Activated T-helper 1 cell treated with anti-CD3 and anti-CD28 coated beads, Interleukin-12 subunit alpha, Interleukin-12 subunit beta, Interleukin-2, Interleukin-4 antibody, amounts not matched to agents 30 ng/mL and 10 ng/mL and 1 ng/mL, durations not matched to agents 14 hours and 24 hours and 36 hours (primary cell): ENCODE data around the gene TMEM89. TPM values are rescaled to one million over a fixed set of nuclear protein-coding genes. Genes with fewer than 3 reads are reported as not detected.

Source experiments
- DNase-seq: peaks from one replicate; pipeline ENCODE4 v3.0.0; 2021; ENCODE audit warnings: low spot score
- H3K27ac Mint-ChIP-seq: one replicate; pipeline ENCODE4 v1.8.0; 2021; ENCODE audit warnings: mild to moderate bottlenecking, mixed read lengths
- H3K27me3 Mint-ChIP-seq: one replicate; pipeline ENCODE4 v1.8.0; 2022; ENCODE audit warnings: mild to moderate bottlenecking, moderate library complexity, mixed read lengths; ENCODE audit not compliant: insufficient read depth
- H3K36me3 Mint-ChIP-seq: one replicate; pipeline ENCODE4 v1.8.0; 2021; ENCODE audit warnings: low read depth, mixed read lengths
- H3K4me1 Mint-ChIP-seq: one replicate; pipeline ENCODE4 v1.8.0; 2021; ENCODE audit warnings: low read depth, mixed read lengths
- H3K4me3 Mint-ChIP-seq: one replicate; pipeline ENCODE4 v1.8.0; 2021; ENCODE audit warnings: mild to moderate bottlenecking, moderate library complexity, mixed read lengths
- H3K9me3 Mint-ChIP-seq: one replicate; pipeline ENCODE4 v1.8.0; 2021; ENCODE audit warnings: mixed read lengths
- intact Hi-C: fragments of 100-400 bp; cut with micrococcal nuclease; formaldehyde crosslinking; loops from one replicate; pipeline ENCODE4 v1.15.1; 2024
- total RNA-seq: library from RNA; stranded (reverse); gene quantifications from 2 replicates; pipeline ENCODE4 v1.2.3, GENCODE V29; 2022

The TMEM89 gene
- total RNA-seq, 1 donor from 2014 or later, result not detected

DNA sequence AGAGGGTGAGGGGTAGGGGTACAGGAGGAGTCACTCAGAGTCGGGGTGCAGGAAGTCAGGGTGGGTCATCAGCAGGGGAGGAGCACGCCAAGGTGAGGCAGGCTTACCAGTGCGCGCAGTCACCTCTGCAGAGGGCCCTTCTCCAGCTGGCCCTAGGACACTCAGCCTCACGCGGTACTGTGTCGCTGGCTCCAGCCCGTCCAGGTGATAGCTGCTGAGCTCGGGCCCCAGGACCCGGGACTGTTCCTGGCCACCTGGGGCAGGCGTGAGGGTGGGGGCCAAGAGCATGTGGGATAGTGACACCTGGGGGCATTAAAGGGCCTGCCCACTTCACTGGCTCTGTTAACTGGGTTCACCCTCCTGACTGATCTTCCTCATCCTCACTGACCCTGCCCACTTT is 33.9 kb downstream of the TMEM89 start:
- H3K4me3 Mint-ChIP-seq, result no peak overlapping the region
- no peak for DNase-seq
- peaks cover 13% of the 10 kb centered on the region for H3K27me3 Mint-ChIP-seq
- H3K9me3 Mint-ChIP-seq, result no peaks in the 10 kb centered on the region
- intact Hi-C loops, result no loop called here
- H3K4me1 Mint-ChIP-seq, result no peaks in the 10 kb centered on the region
- no peak overlapping the region for H3K27ac Mint-ChIP-seq
- no peaks in the 10 kb centered on the region for H3K36me3 Mint-ChIP-seq

DNA sequence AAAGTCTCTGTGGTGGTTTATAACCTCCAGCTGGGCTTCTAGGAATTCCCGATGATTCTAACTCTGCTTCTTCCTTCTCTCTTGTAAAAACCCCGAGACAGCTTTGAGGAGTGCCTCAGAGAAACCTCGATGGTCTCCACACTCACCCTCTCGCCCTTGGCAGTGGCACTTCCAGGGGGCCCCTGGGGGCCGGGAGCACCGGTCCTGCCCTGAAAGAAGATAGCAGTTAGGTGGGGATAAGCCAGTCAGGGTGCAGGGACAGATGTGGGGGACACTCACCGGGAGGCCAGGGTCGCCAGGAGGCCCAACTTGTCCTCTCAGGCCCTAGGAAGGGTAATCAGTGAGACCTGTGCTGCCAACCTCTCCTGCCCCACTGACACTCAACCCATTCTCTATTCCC is 36.2 kb downstream of the TMEM89 start:
- no peaks in the 10 kb centered on the region for H3K9me3 Mint-ChIP-seq
- H3K36me3 Mint-ChIP-seq, result no peaks in the 10 kb centered on the region
- H3K27ac Mint-ChIP-seq, result no peak overlapping the region
- H3K27me3 Mint-ChIP-seq, result peaks cover 10% of the 10 kb centered on the region
- H3K4me1 Mint-ChIP-seq, result no peaks in the 10 kb centered on the region
- intact Hi-C loops, result no loop called here
- H3K4me3 Mint-ChIP-seq, result no peak overlapping the region
- DNase-seq, result no peak

DNA sequence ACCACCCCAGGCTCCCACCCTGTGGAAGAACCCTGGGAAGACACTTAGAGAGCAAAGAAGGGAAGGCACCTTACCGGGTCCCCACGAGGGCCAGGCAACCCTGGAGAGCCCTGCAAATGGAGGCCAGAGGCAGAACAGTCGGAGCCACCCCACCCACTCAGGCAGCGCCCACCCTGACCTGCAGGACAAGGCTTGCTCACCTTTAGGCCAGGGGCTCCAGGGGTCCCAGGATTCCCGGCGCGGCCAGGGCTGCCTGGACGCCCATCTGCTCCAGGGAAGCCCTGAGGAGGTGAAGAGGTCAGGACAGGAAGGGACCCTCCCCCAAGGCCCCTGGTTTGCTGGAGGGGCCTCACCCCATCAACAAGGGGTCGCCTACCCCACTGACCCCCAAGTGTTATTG is 36.7 kb downstream of the TMEM89 start:
- no peaks in the 10 kb centered on the region for H3K36me3 Mint-ChIP-seq
- H3K4me3 Mint-ChIP-seq, result no peak overlapping the region
- H3K4me1 Mint-ChIP-seq, result no peaks in the 10 kb centered on the region
- H3K27ac Mint-ChIP-seq, result no peak overlapping the region
- no peaks in the 10 kb centered on the region for H3K9me3 Mint-ChIP-seq
- H3K27me3 Mint-ChIP-seq, result peaks cover 9% of the 10 kb centered on the region
- intact Hi-C loops, result no loop called here
- DNase-seq, result no peak

DNA sequence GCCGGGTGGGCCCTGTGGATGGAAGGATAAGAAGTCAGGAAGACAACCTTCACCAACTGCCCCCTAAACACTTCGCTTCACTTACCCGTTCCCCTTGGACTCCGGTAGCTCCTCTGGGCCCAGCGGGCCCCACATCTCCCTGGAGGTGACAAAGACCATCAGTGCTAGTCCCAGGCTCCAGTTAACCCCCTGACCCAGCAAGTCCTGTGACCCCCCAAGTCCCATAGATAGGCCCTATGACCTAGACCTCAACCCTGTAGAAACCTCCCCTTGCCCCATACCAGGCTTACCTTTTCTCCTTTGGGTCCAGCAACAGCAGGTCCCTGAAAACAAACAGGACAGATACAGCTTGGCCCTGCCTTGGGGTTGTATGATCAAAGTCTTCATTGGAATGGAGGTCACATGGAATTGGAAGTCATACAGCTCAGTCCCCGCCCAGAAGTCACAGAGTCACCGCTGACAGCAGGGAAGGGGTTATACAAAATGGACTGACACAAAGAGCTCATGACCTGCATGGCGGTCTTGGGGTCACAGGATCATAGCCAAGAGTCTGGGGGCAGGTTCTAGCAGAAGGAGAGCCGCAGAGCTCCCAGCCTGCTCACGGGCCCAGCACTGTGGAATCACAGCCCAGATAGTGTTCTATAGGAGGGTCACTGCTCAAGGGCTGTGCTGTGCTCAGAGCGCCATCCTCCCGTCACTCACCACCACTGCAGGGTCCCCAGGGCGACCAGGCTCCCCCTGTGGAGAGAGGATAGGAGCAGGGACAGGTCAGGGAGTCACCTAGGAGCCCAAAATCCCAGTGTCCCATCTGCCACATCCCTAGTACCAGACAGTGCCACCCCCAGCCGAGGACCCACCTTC is 39.7 kb downstream of the TMEM89 start:
- no peaks in the 10 kb centered on the region for H3K36me3 Mint-ChIP-seq
- no peak for DNase-seq
- intact Hi-C loops, result no loop called here
- H3K27ac Mint-ChIP-seq, result no peak overlapping the region
- H3K4me1 Mint-ChIP-seq, result no peaks in the 10 kb centered on the region
- H3K27me3 Mint-ChIP-seq, result no peaks in the 10 kb centered on the region
- H3K9me3 Mint-ChIP-seq, result no peaks in the 10 kb centered on the region
- H3K4me3 Mint-ChIP-seq, result no peak overlapping the region

DNA sequence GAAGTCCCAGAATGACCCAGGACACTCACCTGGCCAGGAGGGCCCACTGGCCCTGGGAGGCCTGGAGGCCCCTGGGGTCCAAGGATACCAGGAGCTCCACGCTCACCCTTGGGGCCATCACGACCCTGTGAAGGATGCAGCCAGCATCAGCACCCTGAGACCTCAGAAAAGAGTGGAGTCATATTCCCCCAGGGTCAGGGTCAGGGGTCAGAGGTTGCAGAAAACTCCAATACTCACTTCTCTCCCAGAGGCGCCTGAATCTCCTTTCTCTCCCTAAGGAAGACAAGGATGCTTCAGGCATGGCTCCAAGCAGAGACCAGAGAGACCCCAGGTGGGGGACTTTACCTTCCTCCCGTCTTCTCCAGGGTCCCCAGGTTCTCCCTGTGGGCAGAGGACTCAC is 44.9 kb downstream of the TMEM89 start:
- Mint-ChIP-seq H3K36me3 (no peaks in the 10 kb centered on the region), H3K27me3 (no peaks in the 10 kb centered on the region), H3K9me3 (no peaks in the 10 kb centered on the region), H3K27ac (no peak overlapping the region), H3K4me1 (no peaks in the 10 kb centered on the region), H3K4me3 (no peak overlapping the region)
- no peak for DNase-seq
- intact Hi-C loops, result no loop called here

DNA sequence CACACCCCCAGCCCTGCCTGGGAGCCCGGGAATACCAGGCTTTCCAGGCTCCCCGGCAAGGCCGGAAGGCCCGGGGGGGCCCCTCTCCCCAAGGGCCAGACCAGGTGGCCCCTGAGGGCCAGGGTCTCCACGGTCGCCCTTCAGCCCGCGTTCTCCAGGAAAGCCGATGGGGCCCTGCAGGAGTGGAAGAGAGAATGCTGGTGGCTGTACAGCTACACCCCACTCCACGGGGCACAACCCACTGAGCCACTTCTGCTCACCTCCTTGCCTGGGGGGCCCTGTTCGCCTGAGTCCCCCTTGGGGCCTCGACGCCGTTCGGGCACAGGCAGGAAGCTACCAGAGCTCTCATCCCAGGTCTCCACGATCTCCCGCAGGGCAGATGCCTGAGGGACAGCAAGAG is 46.2 kb downstream of the TMEM89 start:
- H3K36me3 Mint-ChIP-seq, result no peaks in the 10 kb centered on the region
- no peak overlapping the region for H3K27ac Mint-ChIP-seq
- DNase-seq, result no peak
- H3K27me3 Mint-ChIP-seq, result no peaks in the 10 kb centered on the region
- H3K4me3 Mint-ChIP-seq, result no peak overlapping the region
- H3K4me1 Mint-ChIP-seq, result no peaks in the 10 kb centered on the region
- intact Hi-C loops, result no loop called here
- H3K9me3 Mint-ChIP-seq, result no peaks in the 10 kb centered on the region

DNA sequence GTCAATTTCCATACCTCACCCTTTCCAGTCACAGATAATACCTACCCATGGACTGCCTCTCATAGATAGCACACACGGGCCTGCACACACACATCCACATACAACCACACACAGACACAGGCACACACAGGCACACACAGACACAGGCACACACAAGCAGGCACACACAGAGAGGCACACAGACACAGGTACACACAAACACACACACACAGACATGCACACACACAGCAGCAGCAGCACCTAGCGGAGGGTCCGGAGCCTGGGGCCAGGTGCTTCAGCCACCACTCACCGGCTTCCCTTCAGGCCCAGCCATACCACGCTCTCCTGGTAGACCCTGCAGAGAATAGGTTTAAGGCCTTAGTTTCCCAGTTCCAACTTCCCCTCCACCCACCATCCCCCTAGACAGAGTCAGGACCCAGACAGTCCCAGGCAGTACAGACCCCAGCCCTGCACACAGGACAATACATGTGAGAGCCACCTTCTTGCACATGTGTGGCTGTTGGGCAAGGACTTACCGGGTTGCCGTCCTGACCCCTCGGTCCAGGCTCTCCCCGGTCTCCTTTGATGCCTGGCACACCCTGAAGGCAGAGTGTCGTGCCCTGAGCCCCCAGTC is 47.5 kb downstream of the TMEM89 start:
- H3K9me3 Mint-ChIP-seq, result no peaks in the 10 kb centered on the region
- no peaks in the 10 kb centered on the region for H3K36me3 Mint-ChIP-seq
- H3K4me1 Mint-ChIP-seq, result no peaks in the 10 kb centered on the region
- no peaks in the 10 kb centered on the region for H3K27me3 Mint-ChIP-seq
- DNase-seq, result no peak
- no peak overlapping the region for H3K4me3 Mint-ChIP-seq
- no peak overlapping the region for H3K27ac Mint-ChIP-seq
- intact Hi-C loops, result no loop called here

DNA sequence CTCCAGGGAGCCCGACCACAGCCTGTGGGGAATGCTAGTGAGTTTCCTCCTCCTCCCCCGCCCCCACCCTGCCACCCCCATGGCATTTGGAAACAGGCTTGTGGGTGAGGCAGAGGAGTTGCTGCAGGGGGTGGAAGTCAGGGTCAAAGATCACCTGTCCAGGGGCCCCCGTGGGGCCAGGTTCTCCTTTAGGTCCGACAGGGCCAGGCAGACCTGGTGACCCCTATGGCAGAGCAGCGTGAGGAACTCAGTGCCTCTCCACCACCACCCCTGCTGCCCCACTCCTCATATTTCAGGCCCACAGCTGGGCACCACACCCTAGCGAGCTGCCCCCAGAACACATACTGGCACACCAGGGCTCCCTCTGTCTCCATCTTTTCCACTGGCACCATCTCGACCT is 49.1 kb downstream of the TMEM89 start:
- intact Hi-C loops, result no loop called here

DNA sequence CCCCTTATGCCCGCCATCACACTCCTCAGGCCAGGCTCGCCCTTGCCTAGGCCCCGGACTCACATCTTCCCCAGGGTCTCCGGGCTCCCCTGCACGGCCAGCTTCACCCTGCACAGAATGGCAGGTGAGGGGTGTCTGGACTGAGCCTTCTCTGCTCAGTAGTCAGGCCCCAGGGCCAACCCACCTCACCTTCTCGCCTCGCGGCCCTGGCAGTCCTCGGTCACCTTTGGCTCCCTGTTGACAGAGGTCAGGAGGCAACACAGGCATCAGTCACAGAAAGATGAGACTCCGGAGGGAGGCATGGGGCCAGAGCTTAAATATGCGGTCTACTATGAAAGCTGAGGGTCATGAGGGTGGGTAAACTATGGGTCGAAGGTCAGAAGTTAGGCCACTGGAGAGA is 49.6 kb downstream of the TMEM89 start:
- no peak overlapping the region for H3K27ac Mint-ChIP-seq
- no peak for DNase-seq

More for the DNA sequence above, 49.1 kb downstream of the TMEM89 start:
- Mint-ChIP-seq H3K4me1 (no peaks in the 10 kb centered on the region), H3K27ac (no peak overlapping the region), H3K27me3 (no peaks in the 10 kb centered on the region), H3K9me3 (no peaks in the 10 kb centered on the region), H3K36me3 (no peaks in the 10 kb centered on the region), H3K4me3 (no peak overlapping the region)
- no peak for DNase-seq

More for the DNA sequence above, 49.6 kb downstream of the TMEM89 start:
- Mint-ChIP-seq H3K36me3 (no peaks in the 10 kb centered on the region), H3K4me1 (no peaks in the 10 kb centered on the region), H3K4me3 (no peak overlapping the region), H3K27me3 (no peaks in the 10 kb centered on the region), H3K9me3 (no peaks in the 10 kb centered on the region)
- intact Hi-C loops, result no loop called here

Other genes starting within 250 kb of the TMEM89 start
- gene FBXW12, start 249.6 kb downstream of the TMEM89 start, total RNA-seq, result not detected in 2 replicates
- gene PLXNB1, start 191.7 kb downstream of the TMEM89 start, total RNA-seq, result 5.7 and 7.0 TPM in 2 replicates
- gene CCDC51, start 181.7 kb downstream of the TMEM89 start, total RNA-seq, result 26.0 and 26.3 TPM in 2 replicates
- 262 and 266 TPM in 2 replicates for gene TMA7, start 181.5 kb downstream of the TMEM89 start, total RNA-seq
- gene ATRIP, start 175.0 kb downstream of the TMEM89 start, total RNA-seq, result 16.5 and 20.5 TPM in 2 replicates
- gene SHISA5, start 117.6 kb downstream of the TMEM89 start, total RNA-seq, result 90.1 and 92.5 TPM in 2 replicates
- 11.7 and 15.5 TPM in 2 replicates for gene PFKFB4, start 65.0 kb downstream of the TMEM89 start, total RNA-seq
- 0.21 TPM in 1 of 2 replicates, not detected in the other for gene UCN2, start 58.0 kb downstream of the TMEM89 start, total RNA-seq
- 0.39 and 0.83 TPM in 2 replicates for gene COL7A1, start 26.4 kb downstream of the TMEM89 start, total RNA-seq
- gene UQCRC1, start 12.1 kb downstream of the TMEM89 start, total RNA-seq, result 191 and 193 TPM in 2 replicates
- gene SLC26A6, start 13.7 kb upstream of the TMEM89 start, total RNA-seq, result 46.3 and 52.8 TPM in 2 replicates
- gene CELSR3, start 41.1 kb upstream of the TMEM89 start, total RNA-seq, result 11.6 and 11.7 TPM in 2 replicates
- gene NCKIPSD, start 64.1 kb upstream of the TMEM89 start, total RNA-seq, result 40.8 and 45.5 TPM in 2 replicates
- gene IP6K2, start 95.5 kb upstream of the TMEM89 start, total RNA-seq, result 59.9 and 61.0 TPM in 2 replicates
- gene PRKAR2A, start 226.1 kb upstream of the TMEM89 start, total RNA-seq, result 34.7 and 38.8 TPM in 2 replicates